Mammary epithelial cell (primary cell): ENCODE measurements around the gene PFDN1.

Source experiments
- CTCF ChIP-seq, 2 donors: IDR thresholded peaks in 1 of 2; conservative IDR thresholded peaks in 1 of 2; 2 replicates each; pipeline ENCODE4 v1.5.1; 2011 to 2012; ENCODE audit warnings: inconsistent platforms in 2 of 2, low read length in 2 of 2, mild to moderate bottlenecking in 2 of 2, control low read depth in 1 of 2, low read depth in 1 of 2; ENCODE audit not compliant: insufficient read depth in 1 of 2; ENCODE audit errors: extremely low read depth in 1 of 2
- EZH2 ChIP-seq: IDR thresholded peaks from 2 replicates; pipeline ENCODE4 v1.6.1; 2012; ENCODE audit warnings: low read length, inconsistent platforms, borderline replicate concordance

- TF ChIP-seq CTCF (conservative IDR thresholded peaks at IDR 0.05 in 1 of 2, IDR thresholded peaks at IDR 0.05 in 1 of 2; ENCODE audit: extremely low read depth in 1 of 2, insufficient read depth in 1 of 2, low read depth in 1 of 2, low read length in 2 of 2), result no peak
- TF ChIP-seq EZH2, result no peak
Observed at GRCh38 chr5:140259500-140259899, 43.4 kb downstream of the PFDN1 start.
